Measurements from ENCODE around the gene GPBP1L1.
A peak's percentile ranks its signal among the peaks of the same experiment; 100 is the strongest.

Gene GPBP1L1

GRCh38 chr1:45622524-45623394, 63.6 kb downstream of the GPBP1L1 start:
- no peak overlapping the region for H3K27ac ChIP-seq (ENCODE audit: insufficient read depth in 1 of 2, low read depth in 1 of 2, low read length in 2 of 2, poor library complexity in 1 of 2, severe bottlenecking in 2 of 2)
- no peaks in the 10 kb centered on the region for H3K9me3 ChIP-seq (ENCODE audit: control extremely low read depth in 1 of 5, control insufficient read depth in 4 of 5, insufficient read depth in 2 of 5, low read depth in 1 of 5, low read length in 4 of 5)
- ChIA-PET CTCF (interaction anchor here (0.9 kb wide), 1 partner anchor 27 kb away, joined by 3 read pairs; no protein-coding TSS in a partner anchor), POLR2A (no interaction called here)
- H3K4me3 ChIP-seq (ENCODE audit: control insufficient read depth in 1 of 7, extremely low read depth in 1 of 7, insufficient read depth in 4 of 7, low read depth in 2 of 7, low read length in 6 of 7): no peak overlapping the region
- 95% methylated on average over 66 of the region's 78 CpGs for WGBS (ENCODE audit: insufficient coverage)
- DNase-seq: no peak
- H3K27me3 ChIP-seq (replicated peaks in 2 of 5; ENCODE audit: control insufficient read depth in 4 of 5, insufficient read depth in 5 of 5, low read length in 4 of 5): no peaks in the 10 kb centered on the region
- peaks cover 13 to 69% (median 47%) of the 10 kb centered on the region in 4 experiments for H3K36me3 ChIP-seq (ENCODE audit: control insufficient read depth in 4 of 4, insufficient read depth in 4 of 4, low read length in 3 of 4)
- peaks cover 0 to 5% (median 2%) of the 10 kb centered on the region in 4 experiments for H3K4me1 ChIP-seq (ENCODE audit: control extremely low read depth in 1 of 4, control insufficient read depth in 4 of 4, insufficient read depth in 4 of 4, low read length in 3 of 4)

GRCh38 chr1:45621895-45622523, 64.3 kb downstream of the GPBP1L1 start:
- ChIA-PET POLR2A (interaction anchor here (0.5 to 0.6 kb wide), 2 partner anchors 11 to 28 kb away, joined by 3 read pairs; no protein-coding TSS in a partner anchor), CTCF (interaction anchor here (0.9 kb wide), 1 partner anchor 28 kb away, joined by 3 read pairs; no protein-coding TSS in a partner anchor)
- no peak overlapping the region for H3K4me3 ChIP-seq (ENCODE audit: control insufficient read depth in 1 of 7, extremely low read depth in 1 of 7, insufficient read depth in 4 of 7, low read depth in 2 of 7, low read length in 6 of 7)
- H3K27ac ChIP-seq (ENCODE audit: insufficient read depth in 1 of 2, low read depth in 1 of 2, low read length in 2 of 2, poor library complexity in 1 of 2, severe bottlenecking in 2 of 2): peak overlapping the region in 1 of 2 experiments; percentile 40
- peaks cover 18 to 71% (median 47%) of the 10 kb centered on the region in 4 experiments for H3K36me3 ChIP-seq (ENCODE audit: control insufficient read depth in 4 of 4, insufficient read depth in 4 of 4, low read length in 3 of 4)
- H3K27me3 ChIP-seq (replicated peaks in 2 of 5; ENCODE audit: control insufficient read depth in 4 of 5, insufficient read depth in 5 of 5, low read length in 4 of 5): no peaks in the 10 kb centered on the region
- WGBS (ENCODE audit: insufficient coverage): 86% methylated on average over 16 of the region's 18 CpGs
- no peak for DNase-seq
- H3K4me1 ChIP-seq (ENCODE audit: control extremely low read depth in 1 of 4, control insufficient read depth in 4 of 4, insufficient read depth in 4 of 4, low read length in 3 of 4): peaks cover 0 to 5% (median 2%) of the 10 kb centered on the region in 4 experiments
- no peaks in the 10 kb centered on the region for H3K9me3 ChIP-seq (ENCODE audit: control extremely low read depth in 1 of 5, control insufficient read depth in 4 of 5, insufficient read depth in 2 of 5, low read depth in 1 of 5, low read length in 4 of 5)

- CTCF ChIA-PET: interaction anchor here (2.2 kb wide), 1 partner anchor 8 kb away, joined by 6 read pairs; no protein-coding TSS in a partner anchor
Observed at GRCh38 chr1:45621501-45621836, 64.9 kb downstream of the GPBP1L1 start.

GRCh38 chr1:45620588-45621500, 65.5 kb downstream of the GPBP1L1 start:
- Histone ChIP-seq H3K27me3 (replicated peaks in 2 of 5; ENCODE audit: control insufficient read depth in 4 of 5, insufficient read depth in 5 of 5, low read length in 4 of 5) (no peaks in the 10 kb centered on the region), H3K4me3 (ENCODE audit: control insufficient read depth in 1 of 7, extremely low read depth in 1 of 7, insufficient read depth in 4 of 7, low read depth in 2 of 7, low read length in 6 of 7) (no peak overlapping the region), H3K4me1 (ENCODE audit: control extremely low read depth in 1 of 4, control insufficient read depth in 4 of 4, insufficient read depth in 4 of 4, low read length in 3 of 4) (peaks cover 0 to 5% (median 2%) of the 10 kb centered on the region in 4 experiments), H3K9me3 (ENCODE audit: control extremely low read depth in 1 of 5, control insufficient read depth in 4 of 5, insufficient read depth in 2 of 5, low read depth in 1 of 5, low read length in 4 of 5) (no peaks in the 10 kb centered on the region), H3K36me3 (ENCODE audit: control insufficient read depth in 4 of 4, insufficient read depth in 4 of 4, low read length in 3 of 4) (peaks cover 19 to 75% (median 54%) of the 10 kb centered on the region in 4 experiments), H3K27ac (ENCODE audit: insufficient read depth in 1 of 2, low read depth in 1 of 2, low read length in 2 of 2, poor library complexity in 1 of 2, severe bottlenecking in 2 of 2) (peak overlapping the region in 1 of 2 experiments; percentile 40)
- CTCF ChIA-PET: interaction anchor here (0.6 to 2.2 kb wide), 2 partner anchors 8 to 298 kb away, joined by 3 to 6 read pairs; no protein-coding TSS in a partner anchor
- WGBS (ENCODE audit: insufficient coverage): 90% methylated on average over 14 of the region's 17 CpGs
- POLR2A ChIA-PET: no interaction called here
- DNase-seq: no peak

More at GRCh38 chr1:45621501-45621836, 64.9 kb downstream of the GPBP1L1 start:
- Histone ChIP-seq H3K27ac (ENCODE audit: insufficient read depth in 1 of 2, low read depth in 1 of 2, low read length in 2 of 2, poor library complexity in 1 of 2, severe bottlenecking in 2 of 2) (peak overlapping the region in 1 of 2 experiments; percentile 40), H3K36me3 (ENCODE audit: control insufficient read depth in 4 of 4, insufficient read depth in 4 of 4, low read length in 3 of 4) (peaks cover 17 to 71% (median 49%) of the 10 kb centered on the region in 4 experiments), H3K27me3 (replicated peaks in 2 of 5; ENCODE audit: control insufficient read depth in 4 of 5, insufficient read depth in 5 of 5, low read length in 4 of 5) (no peaks in the 10 kb centered on the region), H3K9me3 (ENCODE audit: control extremely low read depth in 1 of 5, control insufficient read depth in 4 of 5, insufficient read depth in 2 of 5, low read depth in 1 of 5, low read length in 4 of 5) (no peaks in the 10 kb centered on the region), H3K4me1 (ENCODE audit: control extremely low read depth in 1 of 4, control insufficient read depth in 4 of 4, insufficient read depth in 4 of 4, low read length in 3 of 4) (peaks cover 0 to 5% (median 2%) of the 10 kb centered on the region in 4 experiments), H3K4me3 (ENCODE audit: control insufficient read depth in 1 of 7, extremely low read depth in 1 of 7, insufficient read depth in 4 of 7, low read depth in 2 of 7, low read length in 6 of 7) (no peak overlapping the region)
- WGBS (ENCODE audit: insufficient coverage): 80% methylated on average over 2 of the region's 3 CpGs
- POLR2A ChIA-PET: interaction anchor here (0.6 kb wide), 1 partner anchor 11 kb away, joined by 3 read pairs; no protein-coding TSS in a partner anchor
- no peak for DNase-seq

GRCh38 chr1:45619149-45619921, 67.0 kb downstream of the GPBP1L1 start:
- Histone ChIP-seq H3K9me3 (ENCODE audit: control extremely low read depth in 1 of 5, control insufficient read depth in 4 of 5, insufficient read depth in 2 of 5, low read depth in 1 of 5, low read length in 4 of 5) (no peaks in the 10 kb centered on the region), H3K27me3 (replicated peaks in 2 of 5; ENCODE audit: control insufficient read depth in 4 of 5, insufficient read depth in 5 of 5, low read length in 4 of 5) (no peaks in the 10 kb centered on the region), H3K4me1 (ENCODE audit: control extremely low read depth in 1 of 4, control insufficient read depth in 4 of 4, insufficient read depth in 4 of 4, low read length in 3 of 4) (peaks cover 0 to 5% (median 2%) of the 10 kb centered on the region in 4 experiments), H3K36me3 (ENCODE audit: control insufficient read depth in 4 of 4, insufficient read depth in 4 of 4, low read length in 3 of 4) (peaks cover 25 to 83% (median 60%) of the 10 kb centered on the region in 4 experiments), H3K4me3 (ENCODE audit: control insufficient read depth in 1 of 7, extremely low read depth in 1 of 7, insufficient read depth in 4 of 7, low read depth in 2 of 7, low read length in 6 of 7) (no peak overlapping the region), H3K27ac (ENCODE audit: insufficient read depth in 1 of 2, low read depth in 1 of 2, low read length in 2 of 2, poor library complexity in 1 of 2, severe bottlenecking in 2 of 2) (no peak overlapping the region)
- 82% methylated on average over 7 of the region's 8 CpGs for WGBS (ENCODE audit: insufficient coverage)
- POLR2A ChIA-PET: no interaction called here
- no peak for DNase-seq
- CTCF ChIA-PET: interaction anchor here (0.5 to 2.2 kb wide), 2 partner anchors 10 to 260 kb away, joined by 4 to 6 read pairs; no protein-coding TSS in a partner anchor

- no peaks in the 10 kb centered on the region for H3K9me3 ChIP-seq (ENCODE audit: control extremely low read depth in 1 of 5, control insufficient read depth in 4 of 5, insufficient read depth in 2 of 5, low read depth in 1 of 5, low read length in 4 of 5)
- no peak for DNase-seq
- POLR2A ChIA-PET: no interaction called here
- no peaks in the 10 kb centered on the region for H3K27me3 ChIP-seq (replicated peaks in 2 of 5; ENCODE audit: control insufficient read depth in 4 of 5, insufficient read depth in 5 of 5, low read length in 4 of 5)
- peaks cover 0 to 5% (median 2%) of the 10 kb centered on the region in 4 experiments for H3K4me1 ChIP-seq (ENCODE audit: control extremely low read depth in 1 of 4, control insufficient read depth in 4 of 4, insufficient read depth in 4 of 4, low read length in 3 of 4)
- H3K36me3 ChIP-seq (ENCODE audit: control insufficient read depth in 4 of 4, insufficient read depth in 4 of 4, low read length in 3 of 4): peaks cover 29 to 85% (median 55%) of the 10 kb centered on the region in 4 experiments
- no peak overlapping the region for H3K4me3 ChIP-seq (ENCODE audit: control insufficient read depth in 1 of 7, extremely low read depth in 1 of 7, insufficient read depth in 4 of 7, low read depth in 2 of 7, low read length in 6 of 7)
- CTCF ChIA-PET: no interaction called here
- WGBS (ENCODE audit: insufficient coverage): 87% methylated on average over 4 of the region's 4 CpGs
- no peak overlapping the region for H3K27ac ChIP-seq (ENCODE audit: insufficient read depth in 1 of 2, low read depth in 1 of 2, low read length in 2 of 2, poor library complexity in 1 of 2, severe bottlenecking in 2 of 2)
Observed at GRCh38 chr1:45617618-45618017, 68.7 kb downstream of the GPBP1L1 start.

Data from common myeloid progenitor, CD34-positive (primary cell).